Measurements from ENCODE around the gene UBE2I.

UBE2I gene

GRCh38 chr16:1361685-1362360 is 52.4 kb downstream of the UBE2I start:
- DNase-seq (ENCODE audit: low read depth): no peak

GRCh38 chr16:1362807-1363206 is 53.4 kb downstream of the UBE2I start:
- DNase-seq (ENCODE audit: low read depth): no peak

GRCh38 chr16:1363501-1364041 is 54.1 kb downstream of the UBE2I start:
- DNase-seq (ENCODE audit: low read depth): peak; percentile 5

GRCh38 chr16:1364510-1364909 is 55.1 kb downstream of the UBE2I start:
- no peak for DNase-seq (ENCODE audit: low read depth)

GRCh38 chr16:1366060-1366711 is 56.8 kb downstream of the UBE2I start:
- no peak for DNase-seq (ENCODE audit: low read depth)

GRCh38 chr16:1366712-1367299 is 57.4 kb downstream of the UBE2I start:
- DNase-seq (ENCODE audit: low read depth): no peak

GRCh38 chr16:1367486-1368174 is 58.2 kb downstream of the UBE2I start:
- no peak for DNase-seq (ENCODE audit: low read depth)

GRCh38 chr16:1371054-1371978 is 61.9 kb downstream of the UBE2I start:
- no peak for DNase-seq (ENCODE audit: low read depth)

- DNase-seq (ENCODE audit: low read depth): no peak
Measured at GRCh38 chr16:1372292-1372950, 63.0 kb downstream of the UBE2I start.

GRCh38 chr16:1374418-1375297 is 65.2 kb downstream of the UBE2I start:
- DNase-seq (ENCODE audit: low read depth): no peak

- DNase-seq (ENCODE audit: low read depth): no peak
Measured at GRCh38 chr16:1375298-1375640, 65.8 kb downstream of the UBE2I start.

GRCh38 chr16:1375741-1376410 is 66.4 kb downstream of the UBE2I start:
- no peak for DNase-seq (ENCODE audit: low read depth)
